ENCODE results near the gene ARMC6. TPM values are rescaled to one million over a fixed set of nuclear protein-coding genes. Genes with fewer than 3 reads are reported as not detected.

The ARMC6 gene
- total RNA-seq, 1 experiment from 2014 or later, result 100.0 TPM

GRCh38 chr19:19032420-19033175 is 805 bp upstream of the ARMC6 start:
- peak overlapping the region; percentile 88 for H3K4me3 ChIP-seq (ENCODE audit: insufficient read depth, low read depth, low read length)
- DNase-seq, result peak; percentile 96
- peaks cover 16% of the 10 kb centered on the region for H3K36me3 ChIP-seq (replicated peaks; ENCODE audit: control insufficient read depth, insufficient read depth, low read length)
- H3K27me3 ChIP-seq (ENCODE audit: control insufficient read depth, insufficient read depth, low read length), result no peaks in the 10 kb centered on the region

GRCh38 chr19:19033176-19033425 is 302 bp upstream of the ARMC6 start:
- peak overlapping the region; percentile 88 for H3K4me3 ChIP-seq (ENCODE audit: insufficient read depth, low read depth, low read length)
- no peak for DNase-seq
- H3K27me3 ChIP-seq (ENCODE audit: control insufficient read depth, insufficient read depth, low read length), result no peaks in the 10 kb centered on the region
- peaks cover 15% of the 10 kb centered on the region for H3K36me3 ChIP-seq (replicated peaks; ENCODE audit: control insufficient read depth, insufficient read depth, low read length)

GRCh38 chr19:19034204-19034624 is 811 bp downstream of the ARMC6 start:
- Histone ChIP-seq H3K36me3 (replicated peaks; ENCODE audit: control insufficient read depth, insufficient read depth, low read length) (peaks cover 11% of the 10 kb centered on the region), H3K27me3 (ENCODE audit: control insufficient read depth, insufficient read depth, low read length) (no peaks in the 10 kb centered on the region), H3K4me3 (ENCODE audit: insufficient read depth, low read depth, low read length) (peak overlapping the region; percentile 88)
- DNase-seq, result peak; percentile 90

GRCh38 chr19:19039901-19040300 is 6.5 kb downstream of the ARMC6 start:
- Histone ChIP-seq H3K36me3 (replicated peaks; ENCODE audit: control insufficient read depth, insufficient read depth, low read length) (peaks cover 15% of the 10 kb centered on the region), H3K4me3 (ENCODE audit: insufficient read depth, low read depth, low read length) (no peak overlapping the region), H3K27me3 (ENCODE audit: control insufficient read depth, insufficient read depth, low read length) (no peaks in the 10 kb centered on the region)
- DNase-seq, result no peak

GRCh38 chr19:19040417-19040816 is 7.0 kb downstream of the ARMC6 start:
- H3K27me3 ChIP-seq (ENCODE audit: control insufficient read depth, insufficient read depth, low read length), result no peaks in the 10 kb centered on the region
- no peak overlapping the region for H3K4me3 ChIP-seq (ENCODE audit: insufficient read depth, low read depth, low read length)
- no peak for DNase-seq
- peaks cover 15% of the 10 kb centered on the region for H3K36me3 ChIP-seq (replicated peaks; ENCODE audit: control insufficient read depth, insufficient read depth, low read length)

GRCh38 chr19:19042732-19043280 is 9.4 kb downstream of the ARMC6 start:
- no peak overlapping the region for H3K4me3 ChIP-seq (ENCODE audit: insufficient read depth, low read depth, low read length)
- peaks cover 17% of the 10 kb centered on the region for H3K36me3 ChIP-seq (replicated peaks; ENCODE audit: control insufficient read depth, insufficient read depth, low read length)
- no peaks in the 10 kb centered on the region for H3K27me3 ChIP-seq (ENCODE audit: control insufficient read depth, insufficient read depth, low read length)
- DNase-seq, result no peak

- H3K4me3 ChIP-seq (ENCODE audit: insufficient read depth, low read depth, low read length), result no peak overlapping the region
- no peaks in the 10 kb centered on the region for H3K27me3 ChIP-seq (ENCODE audit: control insufficient read depth, insufficient read depth, low read length)
- peaks cover 16% of the 10 kb centered on the region for H3K36me3 ChIP-seq (replicated peaks; ENCODE audit: control insufficient read depth, insufficient read depth, low read length)
- DNase-seq, result no peak
Observed at GRCh38 chr19:19043481-19043880, 10.1 kb downstream of the ARMC6 start.

GRCh38 chr19:19043881-19044280 is 10.5 kb downstream of the ARMC6 start:
- no peak for DNase-seq
- Histone ChIP-seq H3K27me3 (ENCODE audit: control insufficient read depth, insufficient read depth, low read length) (no peaks in the 10 kb centered on the region), H3K4me3 (ENCODE audit: insufficient read depth, low read depth, low read length) (no peak overlapping the region), H3K36me3 (replicated peaks; ENCODE audit: control insufficient read depth, insufficient read depth, low read length) (peaks cover 16% of the 10 kb centered on the region)

GRCh38 chr19:19049406-19049805 is 16.0 kb downstream of the ARMC6 start:
- peaks cover 23% of the 10 kb centered on the region for H3K36me3 ChIP-seq (replicated peaks; ENCODE audit: control insufficient read depth, insufficient read depth, low read length)
- DNase-seq, result no peak
- H3K27me3 ChIP-seq (ENCODE audit: control insufficient read depth, insufficient read depth, low read length), result no peaks in the 10 kb centered on the region
- H3K4me3 ChIP-seq (ENCODE audit: insufficient read depth, low read depth, low read length), result no peak overlapping the region

- Histone ChIP-seq H3K36me3 (replicated peaks; ENCODE audit: control insufficient read depth, insufficient read depth, low read length) (peaks cover 25% of the 10 kb centered on the region), H3K4me3 (ENCODE audit: insufficient read depth, low read depth, low read length) (no peak overlapping the region), H3K27me3 (ENCODE audit: control insufficient read depth, insufficient read depth, low read length) (no peaks in the 10 kb centered on the region)
- no peak for DNase-seq
Observed at GRCh38 chr19:19050104-19050503, 16.7 kb downstream of the ARMC6 start.

GRCh38 chr19:19050731-19051130 is 17.3 kb downstream of the ARMC6 start:
- peaks cover 27% of the 10 kb centered on the region for H3K36me3 ChIP-seq (replicated peaks; ENCODE audit: control insufficient read depth, insufficient read depth, low read length)
- DNase-seq, result no peak
- no peaks in the 10 kb centered on the region for H3K27me3 ChIP-seq (ENCODE audit: control insufficient read depth, insufficient read depth, low read length)
- no peak overlapping the region for H3K4me3 ChIP-seq (ENCODE audit: insufficient read depth, low read depth, low read length)

GRCh38 chr19:19051478-19052213 is 18.2 kb downstream of the ARMC6 start:
- Histone ChIP-seq H3K4me3 (ENCODE audit: insufficient read depth, low read depth, low read length) (no peak overlapping the region), H3K27me3 (ENCODE audit: control insufficient read depth, insufficient read depth, low read length) (no peaks in the 10 kb centered on the region), H3K36me3 (replicated peaks; ENCODE audit: control insufficient read depth, insufficient read depth, low read length) (peaks cover 29% of the 10 kb centered on the region)
- peak; percentile 52 for DNase-seq

GRCh38 chr19:19052921-19053320 is 19.5 kb downstream of the ARMC6 start:
- DNase-seq, result peak; percentile 16
- peaks cover 31% of the 10 kb centered on the region for H3K36me3 ChIP-seq (replicated peaks; ENCODE audit: control insufficient read depth, insufficient read depth, low read length)
- H3K27me3 ChIP-seq (ENCODE audit: control insufficient read depth, insufficient read depth, low read length), result no peaks in the 10 kb centered on the region
- H3K4me3 ChIP-seq (ENCODE audit: insufficient read depth, low read depth, low read length), result no peak overlapping the region

- no peak overlapping the region for H3K4me3 ChIP-seq (ENCODE audit: insufficient read depth, low read depth, low read length)
- DNase-seq, result peak; percentile 95
- H3K36me3 ChIP-seq (replicated peaks; ENCODE audit: control insufficient read depth, insufficient read depth, low read length), result peaks cover 31% of the 10 kb centered on the region
- no peaks in the 10 kb centered on the region for H3K27me3 ChIP-seq (ENCODE audit: control insufficient read depth, insufficient read depth, low read length)
Observed at GRCh38 chr19:19053508-19054314, 20.3 kb downstream of the ARMC6 start.
